Hypothalamus (tissue), 51 donors: ENCODE data around the gene TRMU.
"Not testable (repeated sequence)": the region's sequence is repeated elsewhere in the genome, so short reads cannot be mapped to it uniquely, and the experiment has no call there.

Source experiments
- DNase-seq, 51 donors: peaks; one replicate each; lab custom pipeline; 2025; lab: John Stamatoyannopoulos, UW

TRMU gene

GRCh38 chr22:46299101-46299500 lies 36.4 kb upstream of the TRMU start:
- DNase-seq = no peak

GRCh38 chr22:46300491-46300890 lies 35.0 kb upstream of the TRMU start:
- DNase-seq = no peak

- DNase-seq = no peak
Observed at GRCh38 chr22:46303347-46303965, 32.1 kb upstream of the TRMU start.

- no peak for DNase-seq
Observed at GRCh38 chr22:46308283-46308988, 27.1 kb upstream of the TRMU start.

- no peak for DNase-seq
Observed at GRCh38 chr22:46309526-46310085, 25.9 kb upstream of the TRMU start.

GRCh38 chr22:46312056-46312455 lies 23.5 kb upstream of the TRMU start:
- no peak for DNase-seq

- not testable (repeated sequence) for DNase-seq
Observed at GRCh38 chr22:46312848-46313247, 22.7 kb upstream of the TRMU start.

- no peak for DNase-seq
Observed at GRCh38 chr22:46315976-46316375, 19.5 kb upstream of the TRMU start.

- no peak for DNase-seq
Observed at GRCh38 chr22:46317646-46318045, 17.9 kb upstream of the TRMU start.

GRCh38 chr22:46318576-46318975 lies 16.9 kb upstream of the TRMU start:
- DNase-seq = no peak

GRCh38 chr22:46319319-46319718 lies 16.2 kb upstream of the TRMU start:
- DNase-seq = no peak

GRCh38 chr22:46320166-46320710 lies 15.3 kb upstream of the TRMU start:
- no peak for DNase-seq

- no peak for DNase-seq
Observed at GRCh38 chr22:46320716-46321386, 14.7 kb upstream of the TRMU start.

- DNase-seq = no peak
Observed at GRCh38 chr22:46322711-46323110, 12.8 kb upstream of the TRMU start.

- no peak for DNase-seq
Observed at GRCh38 chr22:46323162-46323561, 12.4 kb upstream of the TRMU start.

GRCh38 chr22:46326066-46326680 lies 9.3 kb upstream of the TRMU start:
- no peak for DNase-seq

GRCh38 chr22:46327691-46328465 lies 7.6 kb upstream of the TRMU start:
- no peak for DNase-seq

- DNase-seq = no peak
Observed at GRCh38 chr22:46328797-46329196, 6.7 kb upstream of the TRMU start.

- DNase-seq = no peak
Observed at GRCh38 chr22:46329616-46330015, 5.9 kb upstream of the TRMU start.

- DNase-seq = no peak
Observed at GRCh38 chr22:46330426-46330825, 5.1 kb upstream of the TRMU start.
